Stimulated activated CD8-positive, alpha-beta memory T cell treated with anti-CD3 and anti-CD28 coated beads, Interleukin-2, amount 100 ng/mL, for 48 hours (primary cell): Measurements from ENCODE around the gene CRELD2.
A peak's percentile ranks its signal among the peaks of the same experiment; 100 is the strongest.

Experiments
- DNase-seq, 2 donors: peaks; one replicate each; pipeline ENCODE4 v3.0.0-alpha.2; 2020; ENCODE audit warnings: low read depth in 2 of 2

CRELD2 gene, protein sequence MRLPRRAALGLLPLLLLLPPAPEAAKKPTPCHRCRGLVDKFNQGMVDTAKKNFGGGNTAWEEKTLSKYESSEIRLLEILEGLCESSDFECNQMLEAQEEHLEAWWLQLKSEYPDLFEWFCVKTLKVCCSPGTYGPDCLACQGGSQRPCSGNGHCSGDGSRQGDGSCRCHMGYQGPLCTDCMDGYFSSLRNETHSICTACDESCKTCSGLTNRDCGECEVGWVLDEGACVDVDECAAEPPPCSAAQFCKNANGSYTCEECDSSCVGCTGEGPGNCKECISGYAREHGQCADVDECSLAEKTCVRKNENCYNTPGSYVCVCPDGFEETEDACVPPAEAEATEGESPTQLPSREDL

DNA sequence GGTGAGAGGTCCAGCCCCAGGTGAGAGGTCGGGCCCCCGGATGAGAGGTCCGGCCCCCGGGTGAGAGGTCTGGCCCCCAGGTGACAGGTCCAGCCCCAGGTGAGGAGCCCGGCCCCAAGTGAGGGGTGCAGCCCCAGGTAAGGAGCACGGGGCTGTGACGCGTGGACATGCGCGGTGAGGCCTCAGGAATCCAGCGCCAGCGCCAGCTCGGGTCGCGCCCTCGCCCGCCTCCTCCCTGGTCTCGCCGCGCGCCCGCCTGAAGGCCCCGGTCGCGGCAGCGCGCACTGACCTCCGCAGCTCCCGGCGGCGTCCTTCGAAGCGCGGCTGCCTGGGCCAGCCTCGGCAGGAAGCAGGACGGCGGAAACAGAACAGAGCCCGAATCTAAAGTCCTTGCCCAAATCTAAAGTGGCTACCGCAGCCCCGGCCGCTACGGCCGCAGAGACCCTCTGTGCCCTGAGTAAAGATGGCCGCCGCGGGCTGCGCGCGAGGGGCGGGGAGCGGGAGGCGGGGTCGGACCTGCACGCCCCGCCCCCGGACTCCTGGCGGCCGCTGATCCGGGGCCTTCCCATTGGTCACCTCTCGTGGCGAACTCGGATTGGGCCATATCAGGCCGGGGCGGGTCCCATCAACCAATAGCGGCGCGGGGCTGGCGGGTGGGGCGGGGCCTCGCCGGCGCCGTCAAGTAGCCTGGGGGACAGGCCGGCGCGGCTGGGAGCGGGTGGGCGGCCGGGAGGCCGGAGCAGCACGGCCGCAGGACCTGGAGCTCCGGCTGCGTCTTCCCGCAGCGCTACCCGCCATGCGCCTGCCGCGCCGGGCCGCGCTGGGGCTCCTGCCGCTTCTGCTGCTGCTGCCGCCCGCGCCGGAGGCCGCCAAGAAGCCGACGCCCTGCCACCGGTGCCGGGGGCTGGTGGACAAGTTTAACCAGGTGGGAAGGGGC, at the start of gene CRELD2, which contains the start of gene ALG12:
Gene CRELD2, plus strand, starts transcription at position 661 of the 937 bp plus-strand sequence. Its CDS starts 136 bp downstream, at position 797.
Gene ALG12, minus strand, starts transcription at position 465 of the 937 bp plus-strand sequence. CDS start 4,673 bp downstream, outside the sequence.
- DNase-seq = peak; percentile 92 to 95

DNA sequence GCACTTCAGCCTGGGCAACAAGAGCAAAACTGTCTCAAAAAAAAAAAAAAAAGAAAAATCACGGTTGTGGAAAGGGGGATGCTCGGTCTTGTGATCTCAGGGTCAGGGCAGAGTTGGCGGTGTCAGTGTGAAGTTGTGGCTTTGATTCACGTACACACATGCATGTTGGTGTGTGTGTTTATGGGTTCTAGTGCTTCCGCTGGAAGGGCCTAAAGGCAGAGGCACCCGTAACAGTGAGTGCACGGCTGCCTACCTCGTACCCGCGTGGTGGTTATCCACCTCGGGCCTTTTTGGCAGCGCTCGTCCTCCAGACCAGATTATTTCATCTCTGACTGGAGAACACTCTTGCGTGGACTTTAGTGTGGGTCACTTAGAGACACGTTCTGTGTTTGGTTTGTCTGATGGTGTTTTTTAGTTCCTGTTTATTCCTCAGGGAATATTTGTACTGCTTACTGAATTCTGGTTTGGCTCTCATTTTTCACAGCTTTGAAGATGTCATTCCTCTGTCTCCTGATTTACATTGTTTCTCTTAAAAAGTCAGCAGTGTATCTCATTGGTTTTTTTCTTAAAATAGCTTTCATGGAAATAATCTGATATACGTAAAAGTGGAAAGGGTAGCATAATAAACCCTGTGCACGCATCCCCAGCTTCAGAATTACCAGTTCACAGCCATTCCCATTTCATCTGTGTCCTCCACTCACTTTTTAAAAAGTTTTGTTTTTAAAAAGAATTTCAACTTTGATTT, 49.2 kb upstream of the CRELD2 start:
- no peak for DNase-seq

DNA sequence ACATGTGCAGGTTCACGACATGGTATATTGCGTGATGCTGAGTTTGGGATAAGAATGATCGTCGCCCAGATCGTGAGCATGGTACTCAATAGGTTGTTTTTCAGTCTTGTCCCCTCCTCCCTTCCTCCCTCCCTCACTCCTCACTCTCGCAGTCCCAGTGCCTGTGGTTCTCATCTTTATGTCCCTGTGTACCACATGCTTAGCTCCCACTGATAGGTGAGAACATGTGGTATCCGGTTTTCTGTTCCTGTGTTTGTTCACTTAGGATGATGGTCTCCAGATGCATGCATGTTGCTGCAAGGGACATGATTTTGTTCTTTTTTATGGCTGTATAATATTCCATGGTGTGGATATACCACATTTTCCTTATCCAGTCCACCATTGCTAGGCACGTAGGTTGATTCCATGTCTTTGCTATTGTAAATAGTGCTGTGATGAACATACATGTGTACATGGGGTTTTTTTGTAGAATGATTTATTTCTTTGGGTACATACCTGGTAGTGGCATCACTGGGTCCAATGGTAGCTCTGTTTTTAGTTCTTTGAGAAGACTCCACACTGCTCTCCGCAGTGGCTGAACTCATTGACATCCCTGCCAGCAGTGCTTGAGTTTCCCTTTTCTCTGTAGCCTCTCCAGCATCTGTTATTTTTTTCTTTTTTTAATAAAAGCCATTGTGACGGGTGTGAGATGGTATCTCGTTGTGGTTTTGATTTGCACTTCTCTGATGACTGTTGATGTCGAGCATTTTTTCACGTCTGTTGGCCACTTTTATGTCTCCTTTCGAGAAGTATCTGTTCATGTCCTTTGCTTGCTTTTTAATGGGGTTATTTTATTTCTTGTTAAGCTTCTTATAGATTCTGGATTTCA, 48.4 kb upstream of the CRELD2 start:
- DNase-seq = no peak

DNA sequence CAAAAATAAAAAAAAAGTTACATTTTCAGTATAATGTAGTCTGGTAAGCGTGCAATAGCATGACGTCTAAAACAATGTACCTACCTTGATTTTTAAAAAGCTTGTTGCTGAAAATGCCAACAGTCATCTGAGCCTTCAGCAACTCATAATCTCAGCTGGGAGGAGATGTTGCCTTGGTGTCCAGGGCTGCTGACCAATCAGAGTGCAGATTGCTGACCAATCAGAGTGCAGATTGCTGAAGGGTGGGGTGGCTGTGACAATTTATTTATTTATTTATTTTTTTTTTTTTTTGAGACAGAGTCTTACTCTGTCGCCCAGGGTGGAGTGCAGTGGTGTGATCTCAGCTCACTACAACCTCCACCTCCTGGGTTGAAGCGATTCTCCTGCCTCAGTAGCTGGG, 47.0 kb upstream of the CRELD2 start:
- DNase-seq = no peak

DNA sequence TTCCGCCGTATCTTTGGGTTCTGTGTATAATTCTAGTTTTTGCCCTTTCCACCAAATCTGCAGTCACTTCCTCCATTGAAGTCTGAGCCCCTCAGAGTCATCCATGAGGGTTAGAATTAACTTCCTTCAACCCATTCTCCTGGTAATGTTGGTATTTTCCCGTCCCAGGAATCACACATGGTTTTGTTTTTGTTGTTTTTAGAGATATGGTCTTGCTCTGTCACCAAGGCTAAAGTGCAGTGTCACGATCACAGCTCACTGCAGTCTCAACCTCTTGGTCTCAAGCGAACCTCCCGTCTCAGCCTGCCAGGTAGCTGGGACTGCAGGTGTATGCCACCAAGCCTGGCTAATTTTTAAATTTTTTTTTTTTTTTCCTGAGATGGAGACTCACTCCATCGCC, 46.1 kb upstream of the CRELD2 start:
- DNase-seq = no peak

DNA sequence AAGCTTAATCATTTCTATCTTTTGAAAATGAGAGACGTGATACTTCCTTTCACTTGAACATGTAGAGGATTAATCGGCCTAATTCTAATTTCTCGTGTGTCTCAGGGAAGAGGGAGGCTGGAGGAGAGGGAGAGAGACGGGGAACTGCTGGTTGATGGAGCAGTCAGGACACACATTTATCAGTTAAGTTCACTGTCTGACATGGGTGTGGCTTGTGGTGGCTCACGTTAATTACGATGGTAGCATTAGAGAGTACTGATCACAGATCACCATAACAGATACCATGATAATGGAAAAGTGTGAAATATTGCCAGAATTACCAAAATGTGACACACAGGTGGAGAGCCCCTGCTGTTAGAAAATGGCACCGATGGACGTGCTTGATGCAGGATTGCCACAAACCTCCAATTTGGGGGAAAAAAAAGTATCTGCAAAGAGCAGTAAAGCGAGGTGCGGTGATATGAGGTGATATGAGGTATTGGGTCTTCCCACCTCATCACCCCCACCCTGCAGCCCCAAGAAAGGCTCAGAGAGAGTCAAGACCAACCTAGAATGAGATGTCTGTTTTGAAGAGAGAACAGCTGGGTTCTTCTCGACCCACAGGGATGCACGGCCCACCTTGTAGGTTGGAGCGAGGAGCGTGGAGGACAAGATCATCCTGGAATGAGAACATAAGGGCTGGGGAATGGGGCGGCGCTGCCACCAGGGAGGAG, 45.0 kb upstream of the CRELD2 start:
- no peak for DNase-seq

DNA sequence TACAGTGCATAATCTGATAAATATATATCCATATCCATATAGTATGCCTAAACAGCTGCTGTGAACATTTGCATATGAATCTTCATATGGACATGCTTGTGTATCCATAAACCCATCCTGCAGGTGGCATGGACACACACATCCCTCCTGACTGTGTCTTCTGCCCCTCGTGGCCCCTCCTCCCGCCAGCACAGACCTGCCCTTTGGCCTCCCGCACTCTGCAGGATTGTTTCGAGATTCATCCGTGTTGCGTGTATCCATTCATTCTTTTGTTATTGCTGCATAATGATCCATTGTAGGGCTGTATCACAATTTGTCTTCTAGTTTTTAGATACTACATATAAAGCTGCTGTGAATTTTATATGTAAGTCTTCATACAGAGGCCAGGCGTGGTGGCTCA, 40.8 kb upstream of the CRELD2 start:
- DNase-seq = no peak

DNA sequence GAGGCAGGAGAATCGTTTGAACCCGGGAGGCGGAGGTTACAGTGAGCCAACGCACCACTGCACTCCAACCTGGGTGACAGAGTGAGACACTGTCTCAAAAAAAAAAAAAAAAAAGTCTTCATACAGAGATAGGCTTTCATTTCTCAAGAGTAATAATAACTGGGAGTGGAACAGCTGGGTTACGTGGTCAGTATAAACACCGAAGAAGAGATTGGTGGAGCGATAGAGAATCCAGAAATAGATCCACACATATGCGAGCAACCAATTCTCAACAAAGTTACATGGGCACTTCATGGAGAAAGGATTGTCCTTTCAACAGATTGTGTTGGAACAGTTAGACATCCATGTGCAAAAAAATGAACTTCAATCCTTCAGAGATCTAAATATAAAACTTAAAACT, 40.2 kb upstream of the CRELD2 start:
- no peak for DNase-seq

DNA sequence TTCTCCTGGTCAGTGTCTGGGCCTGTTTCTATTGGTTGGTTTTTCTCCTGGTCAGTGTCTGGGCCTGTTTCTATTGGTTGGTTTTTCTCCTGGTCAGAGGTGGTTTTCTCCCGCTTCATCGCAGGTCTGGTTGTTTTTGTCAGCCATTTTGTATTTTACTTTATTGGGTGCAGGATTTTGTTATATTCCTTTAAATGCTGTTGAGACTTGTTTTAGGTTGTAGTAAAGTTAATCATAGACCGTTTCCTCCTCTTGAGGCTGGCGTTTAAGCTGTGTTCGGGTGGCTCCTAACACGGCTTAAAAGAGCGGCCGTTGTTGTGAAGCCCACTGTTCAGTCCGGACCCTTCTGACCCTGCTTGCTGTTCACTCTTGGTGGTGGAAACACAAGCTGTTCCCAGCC, 38.6 kb upstream of the CRELD2 start:
- DNase-seq = no peak

DNA sequence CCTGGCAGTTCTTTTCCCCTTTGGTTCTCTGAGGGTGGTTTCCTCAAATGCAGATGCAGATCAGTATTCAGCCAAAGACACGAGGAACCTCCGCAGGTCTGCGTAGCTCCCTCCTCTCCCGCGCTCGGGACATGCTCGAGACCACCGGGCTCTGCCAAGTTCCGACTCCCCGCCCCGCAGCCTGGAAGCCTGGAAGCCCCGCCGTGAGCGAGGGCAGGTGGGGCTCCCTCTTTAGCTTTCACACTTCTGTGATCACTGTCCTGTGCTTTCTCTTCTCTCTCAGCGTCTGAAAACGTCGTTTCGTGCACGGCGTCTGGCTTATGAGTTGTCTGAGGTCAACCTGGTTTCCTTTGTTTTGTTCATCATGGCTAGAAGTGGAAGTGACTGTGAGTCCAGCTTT, 38.2 kb upstream of the CRELD2 start:
- DNase-seq = no peak

DNA sequence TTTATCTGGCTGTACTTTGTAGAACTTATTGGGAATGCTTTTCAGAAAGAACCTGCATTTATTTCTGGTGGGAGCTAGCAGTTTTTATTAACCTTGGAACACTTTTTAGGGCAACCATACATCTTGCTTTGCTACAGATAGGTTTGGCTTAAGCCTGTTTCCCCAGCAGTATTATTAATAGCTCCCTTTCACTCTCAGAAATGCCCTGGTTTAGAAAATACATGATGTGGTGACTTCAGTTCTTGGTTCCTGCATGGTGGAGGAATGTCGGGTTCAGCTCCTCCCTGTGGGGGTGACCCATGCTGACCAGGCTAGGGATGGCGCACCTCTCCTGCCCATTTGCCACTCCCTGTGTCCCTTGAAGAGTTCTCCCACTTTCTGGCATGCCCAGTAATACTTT, 36.6 kb upstream of the CRELD2 start:
- DNase-seq = no peak

DNA sequence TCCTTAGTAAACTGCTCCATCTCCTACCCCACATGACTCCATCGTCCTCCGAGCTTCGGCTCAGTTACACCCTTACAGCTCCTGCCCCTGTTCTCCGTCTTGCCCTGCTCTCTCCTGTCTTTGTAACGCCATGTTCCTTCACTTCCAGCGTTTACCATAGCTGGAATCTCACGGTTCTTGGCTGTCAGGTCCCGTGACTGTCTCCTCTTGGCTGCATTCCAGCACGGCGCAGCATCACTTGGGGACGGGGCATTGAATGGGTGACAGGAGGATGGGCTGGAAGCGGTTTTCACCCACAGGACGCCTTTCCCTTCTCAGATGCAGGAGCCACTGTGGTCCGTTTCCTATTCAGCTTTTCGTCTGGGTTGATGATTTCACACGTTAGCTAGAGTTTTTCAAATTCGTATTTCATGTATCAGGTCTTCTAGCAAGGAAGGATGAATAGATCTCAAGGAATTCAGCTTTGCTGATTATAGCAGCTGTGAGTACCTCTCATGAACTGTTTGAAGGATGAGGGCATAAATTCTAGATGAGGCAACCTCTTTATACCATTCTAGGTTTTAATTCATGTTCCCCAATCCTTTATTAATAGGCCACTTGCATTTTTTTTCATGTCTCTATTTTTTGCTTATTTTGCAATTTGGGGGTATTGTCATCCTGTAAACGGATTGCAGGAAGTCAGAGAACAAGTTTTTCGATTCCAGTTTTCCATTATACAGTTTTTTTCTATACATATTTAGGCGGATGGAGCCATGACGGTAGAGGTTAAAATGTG, 35.7 kb upstream of the CRELD2 start:
- no peak for DNase-seq

DNA sequence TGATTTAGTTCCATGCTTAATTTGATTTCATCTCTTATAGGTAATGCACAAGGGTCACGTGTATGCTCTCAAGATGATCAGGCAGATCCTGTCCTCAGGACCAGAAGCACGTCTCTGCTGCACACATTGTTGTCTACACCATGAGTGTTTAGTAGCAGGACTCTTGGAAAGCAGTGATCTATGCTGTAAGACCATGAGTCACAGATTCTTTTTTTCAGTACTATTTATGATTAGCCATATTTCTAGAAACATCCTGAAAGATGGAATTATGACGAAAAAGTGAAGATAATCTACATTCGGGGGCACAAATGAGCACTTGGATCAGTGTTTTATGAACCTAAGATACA, 35.2 kb upstream of the CRELD2 start:
- DNase-seq = no peak

DNA sequence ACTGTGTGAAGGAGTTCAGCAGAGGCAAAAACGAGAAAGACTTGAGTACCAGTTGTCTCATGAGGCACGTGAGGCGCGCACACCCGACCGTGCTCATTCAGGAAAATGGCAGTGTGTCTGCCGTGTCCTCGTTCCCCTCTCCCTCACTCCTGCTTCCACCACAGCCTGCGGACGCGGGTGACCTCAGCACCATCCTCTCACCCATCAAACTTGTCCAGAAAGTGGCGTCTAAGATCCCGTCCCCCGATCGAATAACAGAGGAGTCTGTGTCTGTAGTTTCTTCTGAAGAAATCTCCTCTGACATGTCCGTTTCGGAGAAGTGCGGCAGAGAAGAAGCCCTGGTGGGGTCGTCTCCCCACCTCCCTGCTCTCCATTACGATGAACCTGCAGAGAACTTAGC, 34.4 kb upstream of the CRELD2 start:
- no peak for DNase-seq

DNA sequence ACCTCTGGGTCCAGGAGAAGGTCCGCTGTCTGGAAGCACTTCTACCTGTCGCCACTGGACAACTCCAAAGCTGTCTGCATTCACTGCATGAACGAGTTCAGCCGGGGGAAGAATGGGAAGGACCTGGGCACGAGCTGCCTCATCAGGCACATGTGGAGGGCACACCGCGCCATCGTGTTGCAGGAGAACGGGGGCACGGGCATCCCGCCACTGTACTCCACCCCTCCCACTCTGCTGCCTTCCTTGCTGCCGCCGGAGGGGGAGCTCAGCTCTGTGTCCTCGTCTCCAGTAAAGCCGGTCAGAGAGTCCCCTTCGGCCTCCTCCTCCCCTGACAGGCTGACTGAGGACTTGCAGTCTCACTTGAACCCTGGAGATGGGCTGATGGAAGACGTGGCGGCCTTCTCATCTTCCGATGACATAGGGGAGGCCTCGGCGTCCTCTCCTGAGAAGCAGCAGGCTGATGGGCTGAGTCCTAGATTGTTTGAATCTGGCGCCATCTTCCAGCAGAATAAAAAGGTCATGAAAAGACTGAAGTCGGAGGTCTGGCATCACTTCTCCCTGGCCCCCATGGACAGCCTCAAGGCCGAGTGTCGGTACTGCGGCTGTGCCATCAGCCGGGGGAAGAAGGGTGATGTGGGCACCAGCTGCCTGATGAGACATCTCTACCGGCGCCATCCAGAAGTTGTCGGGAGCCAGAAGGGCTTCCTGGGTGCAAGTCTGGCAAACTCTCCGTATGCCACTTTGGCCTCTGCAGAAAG, 33.8 kb upstream of the CRELD2 start:
- DNase-seq = no peak

DNA sequence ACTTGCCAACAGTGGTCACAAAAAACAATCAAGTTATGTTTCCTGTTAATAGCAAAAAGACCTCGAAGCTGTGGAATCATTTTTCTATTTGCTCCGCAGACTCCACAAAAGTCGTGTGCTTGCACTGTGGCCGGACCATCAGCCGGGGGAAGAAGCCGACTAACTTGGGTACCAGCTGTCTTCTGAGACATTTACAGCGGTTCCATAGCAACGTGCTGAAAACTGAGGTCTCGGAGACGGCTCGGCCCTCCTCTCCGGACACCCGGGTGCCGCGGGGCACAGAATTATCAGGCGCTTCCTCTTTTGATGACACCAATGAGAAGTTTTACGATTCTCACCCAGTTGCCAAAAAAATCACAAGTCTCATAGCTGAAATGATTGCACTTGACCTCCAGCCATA, 33.2 kb upstream of the CRELD2 start:
- no peak for DNase-seq

DNA sequence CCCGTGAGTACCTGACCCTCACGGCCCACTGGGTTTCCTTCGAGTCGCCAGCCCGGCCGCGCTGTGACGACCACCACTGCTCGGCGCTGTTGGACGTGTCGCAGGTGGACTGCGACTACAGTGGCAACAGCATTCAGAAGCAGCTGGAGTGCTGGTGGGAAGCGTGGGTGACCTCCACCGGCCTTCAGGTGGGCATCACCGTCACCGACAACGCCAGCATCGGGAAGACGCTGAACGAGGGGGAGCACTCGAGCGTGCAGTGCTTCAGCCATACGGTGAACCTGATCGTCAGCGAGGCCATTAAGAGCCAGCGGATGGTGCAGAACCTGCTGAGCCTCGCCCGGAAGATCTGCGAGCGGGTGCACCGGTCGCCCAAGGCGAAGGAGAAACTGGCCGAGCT, 32.6 kb upstream of the CRELD2 start:
- DNase-seq = no peak

DNA sequence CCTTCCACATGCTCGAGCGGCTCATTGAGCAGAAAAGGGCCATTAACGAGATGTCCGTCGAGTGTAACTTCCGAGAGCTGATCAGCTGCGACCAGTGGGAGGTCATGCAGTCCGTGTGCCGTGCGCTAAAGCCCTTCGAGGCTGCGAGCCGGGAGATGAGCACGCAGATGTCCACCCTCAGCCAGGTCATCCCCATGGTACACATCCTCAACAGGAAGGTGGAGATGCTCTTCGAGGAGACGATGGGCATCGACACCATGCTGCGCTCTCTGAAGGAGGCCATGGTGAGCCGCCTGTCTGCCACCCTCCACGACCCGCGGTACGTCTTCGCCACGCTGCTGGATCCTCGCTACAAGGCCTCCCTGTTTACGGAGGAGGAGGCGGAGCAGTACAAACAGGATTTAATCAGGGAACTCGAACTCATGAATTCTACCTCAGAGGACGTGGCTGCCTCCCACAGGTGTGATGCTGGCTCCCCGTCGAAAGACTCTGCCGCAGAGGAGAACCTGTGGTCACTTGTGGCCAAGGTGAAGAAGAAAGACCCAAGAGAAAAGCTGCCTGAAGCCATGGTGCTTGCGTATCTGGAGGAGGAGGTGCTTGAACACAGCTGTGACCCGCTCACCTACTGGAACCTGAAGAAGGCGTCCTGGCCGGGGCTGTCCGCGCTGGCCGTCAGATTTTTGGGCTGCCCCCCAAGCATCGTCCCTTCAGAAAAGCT, 31.9 kb upstream of the CRELD2 start:
- no peak for DNase-seq
